ENCODE measurements around the gene LARP1B. TPM values are rescaled to one million over a fixed set of nuclear protein-coding genes. Genes with fewer than 3 reads are reported as not detected.
"Not testable (repeated sequence)": the region's sequence is repeated elsewhere in the genome, so short reads cannot be mapped to it uniquely, and the experiment has no call there.

LARP1B gene
- total RNA-seq, 1 donor from 2014 or later, result 15.4 TPM

DNA sequence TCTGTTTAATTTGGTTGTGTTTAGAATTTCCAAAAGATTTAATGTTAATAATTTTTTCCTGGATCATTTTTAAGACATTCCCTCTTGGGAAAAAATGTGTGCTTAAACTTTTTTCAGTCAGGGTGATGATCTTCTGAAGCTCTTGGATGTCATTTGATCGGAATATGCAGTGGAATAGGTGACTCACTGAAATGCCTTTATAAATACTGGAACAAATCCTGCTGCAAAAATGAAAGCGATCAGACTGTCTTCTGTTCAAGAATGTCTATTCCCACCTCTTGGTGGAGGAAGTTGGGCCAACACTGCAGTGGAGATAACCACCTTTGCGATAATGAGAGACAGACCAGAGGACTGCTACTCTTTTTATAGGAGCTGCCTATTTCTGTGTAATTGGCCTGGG is 46.7 kb downstream of the LARP1B start:
- ATAC-seq (no peak), DNase-seq (ENCODE audit: missing footprints) (no peak)
- intact Hi-C loops (cut with DNase I), result no loop called here

DNA sequence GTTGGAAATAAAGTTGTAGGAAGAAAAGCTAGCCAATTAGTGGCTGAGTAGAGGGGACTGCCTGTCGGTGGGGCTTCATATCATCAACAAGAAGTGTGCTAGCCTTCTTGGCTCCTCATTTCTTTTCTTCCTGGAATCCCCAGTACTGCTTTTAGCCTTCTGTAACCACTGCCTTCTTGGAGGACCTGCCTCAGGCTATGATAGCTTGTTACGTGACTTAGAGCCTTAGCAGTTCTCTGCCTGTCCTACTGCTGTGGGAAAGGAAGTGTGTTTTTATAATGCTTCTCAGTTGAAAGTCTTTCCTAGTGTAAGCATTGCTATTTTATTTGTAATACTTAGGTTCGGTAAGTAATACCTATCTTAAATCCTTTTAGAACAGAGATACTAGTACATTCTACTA is 61.9 kb downstream of the LARP1B start:
- intact Hi-C loops (cut with DNase I), result no loop called here
- DNase-seq (ENCODE audit: missing footprints) (no peak), ATAC-seq (no peak)

DNA sequence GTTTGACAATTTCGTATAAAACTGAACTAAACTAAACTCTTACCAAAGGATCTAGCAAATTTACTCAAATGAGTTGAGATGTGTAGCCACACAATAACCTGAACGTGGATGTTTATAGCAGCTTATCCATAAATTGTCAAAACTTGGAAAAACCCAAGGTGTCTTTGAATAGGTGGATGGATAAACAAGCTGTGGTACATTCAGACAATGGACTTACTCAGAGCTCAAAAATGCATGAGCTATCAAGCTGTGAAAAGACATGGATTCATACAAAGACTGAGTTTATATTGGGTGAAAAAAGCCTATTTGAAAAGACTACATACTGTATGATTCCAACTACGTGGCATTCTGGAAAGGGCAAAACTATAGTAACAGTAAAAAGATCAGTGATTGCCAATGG is 69.5 kb downstream of the LARP1B start:
- DNase-seq (ENCODE audit: missing footprints), result no peak
- no peak for ATAC-seq
- intact Hi-C loops (cut with DNase I), result no loop called here

DNA sequence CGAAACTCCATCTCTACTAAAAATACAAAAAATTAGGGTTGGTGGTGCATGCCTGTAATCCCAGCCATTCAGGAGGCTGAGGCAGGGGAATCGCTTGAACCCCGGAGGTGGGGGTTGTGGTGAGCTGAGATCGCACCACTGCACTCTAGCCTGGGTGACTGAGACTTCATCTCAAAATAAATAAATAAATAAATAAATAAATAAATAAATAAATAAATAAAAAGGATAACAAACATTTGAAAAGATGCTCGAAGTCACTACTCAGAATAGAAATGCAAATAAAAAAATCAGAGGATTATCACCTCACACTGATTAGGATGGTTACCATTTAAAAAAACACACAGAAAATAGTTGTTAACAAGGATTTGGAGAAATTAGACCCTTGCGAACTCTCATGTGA is 73.8 kb downstream of the LARP1B start:
- intact Hi-C loops (cut with DNase I), result no loop called here
- ATAC-seq (no peak), DNase-seq (ENCODE audit: missing footprints) (no peak)

DNA sequence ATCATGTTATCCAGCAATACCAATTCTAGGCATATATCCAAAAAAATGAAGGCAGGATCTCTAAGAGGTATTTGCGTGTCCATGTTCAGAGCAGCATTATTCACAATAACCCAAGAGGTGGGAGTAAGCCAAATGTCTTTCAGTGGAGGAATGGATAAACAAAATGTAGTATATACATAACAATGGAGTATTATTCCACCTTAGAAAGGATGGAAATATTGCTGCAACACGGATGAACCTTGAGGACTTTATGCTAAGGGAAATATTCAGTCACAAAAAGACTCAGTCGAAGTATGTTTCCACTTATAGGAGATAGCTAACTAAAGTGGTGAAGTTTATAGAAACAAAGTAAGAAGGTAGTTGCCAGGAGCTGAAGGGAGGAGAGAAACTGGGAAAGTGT is 74.3 kb downstream of the LARP1B start:
- no peak for DNase-seq (ENCODE audit: missing footprints)
- no peak for ATAC-seq
- intact Hi-C loops (cut with DNase I), result no loop called here

DNA sequence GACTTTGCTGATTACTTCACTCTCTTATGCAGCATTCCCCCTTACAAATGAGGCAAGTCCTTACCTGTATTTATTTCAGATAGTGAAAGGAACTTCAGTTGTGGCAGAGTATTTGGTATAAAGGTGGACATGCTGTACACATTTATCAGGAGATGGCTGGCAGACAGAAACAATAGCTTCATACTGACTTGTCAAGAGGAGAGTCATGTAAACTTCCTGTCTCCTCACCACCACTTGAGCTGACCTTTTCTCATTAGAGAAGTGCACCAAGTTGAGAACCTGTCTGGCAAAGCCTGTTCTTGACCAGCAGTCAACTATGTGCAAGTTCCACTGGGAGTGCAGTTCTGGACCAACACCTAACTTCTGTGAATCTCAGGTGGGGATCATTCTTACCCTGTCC is 80.8 kb downstream of the LARP1B start:
- no peak for ATAC-seq
- DNase-seq (ENCODE audit: missing footprints), result no peak
- intact Hi-C loops (cut with DNase I), result no loop called here

DNA sequence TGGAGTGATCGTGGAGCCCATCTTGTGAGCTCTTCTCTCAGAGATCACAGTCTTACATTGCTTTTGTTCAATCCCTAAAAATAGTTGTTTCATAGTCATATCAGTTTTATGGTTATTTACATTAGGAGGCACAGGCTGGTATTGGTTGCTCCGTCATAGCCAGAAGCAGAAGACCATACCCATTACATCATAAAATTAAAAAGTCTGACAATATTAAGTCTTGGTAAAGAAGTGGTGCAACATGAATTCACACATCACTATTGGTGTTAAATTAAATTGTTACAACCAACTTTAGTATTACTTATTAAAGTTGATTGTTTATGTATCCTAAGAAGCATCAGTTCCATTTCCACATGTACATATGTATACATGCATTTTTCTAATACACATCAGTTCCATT is 84.6 kb downstream of the LARP1B start:
- intact Hi-C loops (cut with DNase I), result no loop called here
- no peak for ATAC-seq
- no peak for DNase-seq (ENCODE audit: missing footprints)

DNA sequence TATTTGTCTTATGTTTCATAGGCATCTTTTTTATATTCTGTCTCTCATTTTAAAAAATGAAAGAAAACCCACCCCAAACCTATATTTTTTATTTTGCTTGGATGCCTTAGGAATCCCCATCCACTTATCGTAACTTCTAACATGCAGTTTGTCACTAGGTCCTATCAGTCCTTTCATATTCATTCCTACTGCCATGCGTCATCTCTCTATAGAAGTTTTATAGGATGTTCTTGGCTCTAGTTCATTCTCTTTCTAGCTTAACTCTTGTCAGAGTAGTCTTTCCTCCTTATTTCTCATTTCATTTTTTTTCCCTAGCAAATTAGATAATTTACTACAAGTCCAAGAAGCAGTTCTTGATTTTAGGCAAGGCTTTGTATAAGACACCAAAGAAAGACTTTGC is 92.7 kb downstream of the LARP1B start:
- ATAC-seq (no peak), DNase-seq (ENCODE audit: missing footprints) (no peak)
- intact Hi-C loops (cut with DNase I), result no loop called here

DNA sequence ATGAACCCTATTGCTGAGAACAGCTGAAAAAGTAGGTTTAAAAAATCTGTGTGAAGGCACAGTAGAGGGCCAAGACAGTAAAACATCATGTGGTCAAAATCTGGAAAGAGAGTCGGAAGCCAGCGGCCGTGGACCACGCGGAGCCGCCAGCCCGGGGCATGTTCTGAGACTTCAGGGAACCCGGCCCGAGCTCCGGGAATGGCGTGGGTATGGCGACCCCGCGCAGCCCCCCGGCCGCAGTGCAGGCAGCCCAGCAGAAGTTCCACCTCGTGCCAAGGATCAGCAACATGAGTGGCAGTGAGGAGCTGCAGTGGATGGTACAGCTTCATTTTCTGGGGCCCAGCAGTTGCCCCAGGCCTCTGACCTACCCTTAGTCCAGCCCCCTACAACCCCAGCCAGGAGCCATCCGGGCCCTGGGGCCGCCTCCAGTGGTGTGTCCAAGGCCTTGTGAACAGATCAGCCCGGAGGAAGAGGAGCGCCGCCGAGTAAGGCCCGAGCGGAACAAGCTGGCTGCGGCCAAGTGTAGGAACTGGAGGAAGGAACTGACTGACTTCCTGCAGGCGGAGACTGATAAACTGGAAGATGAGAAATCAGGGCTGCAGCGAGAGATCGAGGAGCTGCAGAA is 94.2 kb downstream of the LARP1B start:
- DNase-seq (ENCODE audit: missing footprints) (peak; percentile 63), ATAC-seq (peak; percentile 37)
- intact Hi-C loops (cut with DNase I), result no loop called here

DNA sequence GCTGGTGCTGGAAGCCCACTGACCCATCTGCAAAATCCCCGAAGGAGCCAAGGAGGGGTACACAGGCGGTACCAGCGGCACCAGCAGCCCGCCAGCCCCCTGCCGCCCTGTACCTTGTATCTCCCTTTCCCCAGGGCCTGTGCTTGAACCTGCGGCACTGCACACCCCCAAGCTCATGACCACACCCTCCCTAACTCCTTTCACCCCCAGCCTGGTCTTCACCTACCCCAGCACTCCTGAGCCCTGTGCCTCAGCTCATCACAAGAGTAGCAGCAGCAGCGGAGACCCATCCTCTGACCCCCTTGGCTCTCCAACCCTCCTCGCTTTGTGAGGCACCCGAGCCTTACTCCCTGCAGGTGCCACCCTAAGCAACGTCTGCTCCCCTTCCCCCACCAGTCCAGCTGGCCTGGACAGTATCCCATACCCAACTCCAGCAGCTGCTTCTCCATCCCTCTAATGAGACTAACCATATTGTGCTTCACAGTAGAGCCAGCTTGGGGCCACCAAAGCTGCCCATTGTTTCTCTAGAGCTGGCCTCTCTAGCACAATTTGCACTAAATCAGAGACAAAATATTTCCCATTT is 94.9 kb downstream of the LARP1B start:
- ATAC-seq, result no peak
- intact Hi-C loops (cut with DNase I), result no loop called here

DNA sequence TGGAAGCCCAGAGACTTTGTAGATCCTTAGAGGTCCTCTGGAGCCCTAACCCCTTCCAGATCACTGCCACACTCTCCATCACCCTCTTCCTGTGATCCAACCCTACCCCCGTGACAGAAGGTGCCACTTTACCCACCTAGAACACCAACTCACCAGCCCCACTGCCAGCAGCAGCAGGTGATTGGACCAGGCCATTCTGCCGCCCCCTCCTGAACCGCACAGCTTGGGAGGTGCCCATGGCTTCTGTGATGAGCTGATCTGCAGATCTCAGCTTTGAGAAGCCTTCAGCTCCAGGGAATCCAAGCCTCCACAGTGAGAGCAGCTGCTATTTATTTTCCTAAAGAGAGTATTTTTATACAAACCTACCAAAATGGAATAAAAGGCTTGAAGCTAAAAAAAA is 95.4 kb downstream of the LARP1B start:
- intact Hi-C loops (cut with DNase I); ATAC-seq; DNase-seq (ENCODE audit: missing footprints): not testable (repeated sequence)

More for the DNA sequence above, 94.9 kb downstream of the LARP1B start:
- DNase-seq (ENCODE audit: missing footprints), result no peak

DNA sequence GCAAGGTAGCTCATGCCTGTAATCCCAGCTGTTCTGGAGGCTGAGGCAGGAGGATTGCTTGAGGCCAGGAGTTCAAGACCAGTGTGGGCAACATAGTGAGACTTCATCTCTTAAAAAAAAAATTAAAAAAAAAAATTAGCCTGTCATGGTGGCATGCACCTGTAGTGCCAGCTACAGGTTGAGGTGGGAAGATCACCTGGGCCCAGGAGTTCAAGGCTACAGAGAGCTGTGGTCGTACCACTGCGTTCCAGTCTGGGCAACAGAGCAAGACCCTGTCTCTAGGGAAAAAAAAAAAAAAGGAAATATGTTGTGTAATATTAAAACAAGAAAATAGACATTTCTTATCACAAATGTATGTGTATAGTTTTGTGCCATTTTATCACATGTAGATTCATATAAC is 97.8 kb downstream of the LARP1B start:
- DNase-seq (ENCODE audit: missing footprints) (no peak), ATAC-seq (no peak)
- intact Hi-C loops (cut with DNase I), result no loop called here

DNA sequence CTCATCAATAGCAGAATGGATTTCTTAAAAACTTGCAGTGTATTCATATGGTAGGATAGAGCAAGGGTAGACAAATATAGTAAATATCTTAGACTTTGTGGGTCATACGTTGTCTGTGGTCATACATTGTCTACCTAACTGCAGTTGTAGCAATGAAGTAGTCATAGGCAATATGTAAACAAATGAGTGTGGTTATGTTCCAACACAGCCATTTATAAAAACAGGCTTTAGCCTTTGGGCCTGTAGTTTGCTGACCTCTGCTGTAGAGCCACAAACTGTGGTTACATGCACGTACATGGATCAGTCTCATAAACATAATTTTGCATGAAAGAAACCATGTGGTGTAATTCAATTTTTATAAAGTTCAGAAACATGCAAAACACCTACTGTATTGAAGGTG is 98.9 kb downstream of the LARP1B start:
- intact Hi-C loops (cut with DNase I), result no loop called here

DNA sequence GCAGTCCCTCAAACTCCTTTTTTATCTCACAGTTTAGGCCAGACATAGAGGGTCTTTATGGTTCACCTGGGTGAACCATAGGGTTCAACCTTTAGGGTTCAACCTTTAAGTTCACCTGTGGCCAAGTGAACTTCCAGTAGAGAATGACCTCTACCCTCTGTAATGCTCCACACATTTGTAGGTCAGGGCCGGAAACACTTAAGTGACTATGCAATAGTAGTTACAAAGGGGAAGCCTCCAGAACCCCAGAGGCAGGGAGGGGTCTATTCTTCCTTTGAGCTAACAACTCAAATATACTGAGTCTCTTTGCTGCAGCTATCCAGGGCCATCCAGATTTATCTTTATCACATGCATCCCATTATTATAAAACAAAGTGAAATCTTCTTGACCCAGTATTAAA is 100.0 kb downstream of the LARP1B start:
- ATAC-seq, result no peak
- intact Hi-C loops (cut with DNase I), result no loop called here
- DNase-seq (ENCODE audit: missing footprints), result no peak

More for the DNA sequence above, 98.9 kb downstream of the LARP1B start:
- DNase-seq (ENCODE audit: missing footprints) (no peak), ATAC-seq (no peak)

DNA sequence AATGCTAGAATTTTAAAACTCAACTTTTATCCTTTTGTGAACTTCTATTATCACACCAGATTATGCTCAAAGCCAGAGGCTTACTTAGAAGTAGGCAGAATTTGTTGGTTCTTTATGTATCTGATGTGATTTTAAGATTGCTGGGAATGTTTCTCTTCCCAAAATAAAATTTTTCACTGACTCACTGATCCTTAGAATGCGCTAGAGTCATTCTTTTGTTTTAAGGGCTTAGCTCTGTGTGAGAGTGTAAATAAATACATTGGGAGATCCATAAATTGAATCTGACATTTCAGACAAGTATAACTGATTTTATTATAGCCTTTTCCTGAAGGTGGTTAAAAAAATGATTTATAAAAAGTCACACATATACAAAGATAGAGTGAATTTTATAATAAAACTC is 101.3 kb downstream of the LARP1B start:
- DNase-seq (ENCODE audit: missing footprints) (no peak), ATAC-seq (no peak)

DNA sequence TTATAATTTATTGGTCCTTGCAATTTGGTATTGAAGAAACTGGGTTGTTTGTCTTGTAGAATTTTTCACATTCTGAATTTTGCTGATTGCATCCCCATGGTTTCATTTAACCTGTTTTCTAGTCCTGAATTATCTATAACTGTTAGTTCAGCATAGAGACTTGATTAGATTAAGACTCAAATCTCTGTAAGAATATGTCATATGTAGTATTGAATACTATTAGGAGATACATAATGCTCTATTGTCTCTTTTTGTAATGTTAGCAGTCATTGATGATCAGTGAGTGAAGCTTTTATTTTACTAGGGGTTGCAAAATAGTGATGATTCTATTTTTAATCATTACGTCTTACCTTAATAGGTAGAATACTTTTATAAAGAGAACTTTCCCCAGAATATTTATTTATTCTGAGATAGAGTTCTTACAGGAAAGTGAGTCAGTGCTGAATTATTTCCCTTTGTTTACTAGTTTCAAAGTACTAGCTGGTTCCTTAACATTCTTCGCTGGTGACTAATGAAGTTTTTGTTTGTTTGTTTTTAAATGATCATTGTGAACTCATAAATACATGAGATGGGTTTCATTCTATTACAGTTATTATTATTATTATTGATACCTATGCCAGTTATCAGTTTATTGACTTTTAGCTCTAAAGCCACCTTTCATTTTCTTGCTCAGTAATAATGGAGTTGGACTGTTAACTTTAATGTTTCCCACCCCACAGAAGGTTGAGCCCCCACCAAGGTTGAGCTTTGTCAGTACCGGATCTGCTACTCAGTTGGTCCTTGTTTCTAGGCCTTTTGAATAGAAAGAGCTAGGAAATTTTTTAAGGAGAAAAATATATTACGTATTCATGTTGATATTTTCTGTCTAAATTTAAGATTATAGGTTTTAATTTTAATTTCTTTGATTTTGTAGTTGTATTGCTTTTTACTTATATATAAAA is 102.3 kb downstream of the LARP1B start:
- ATAC-seq (no peak), DNase-seq (ENCODE audit: missing footprints) (no peak)
- intact Hi-C loops (cut with DNase I), result no loop called here

More for the DNA sequence above, 101.3 kb downstream of the LARP1B start:
- intact Hi-C loops (cut with DNase I), result no loop called here

DNA sequence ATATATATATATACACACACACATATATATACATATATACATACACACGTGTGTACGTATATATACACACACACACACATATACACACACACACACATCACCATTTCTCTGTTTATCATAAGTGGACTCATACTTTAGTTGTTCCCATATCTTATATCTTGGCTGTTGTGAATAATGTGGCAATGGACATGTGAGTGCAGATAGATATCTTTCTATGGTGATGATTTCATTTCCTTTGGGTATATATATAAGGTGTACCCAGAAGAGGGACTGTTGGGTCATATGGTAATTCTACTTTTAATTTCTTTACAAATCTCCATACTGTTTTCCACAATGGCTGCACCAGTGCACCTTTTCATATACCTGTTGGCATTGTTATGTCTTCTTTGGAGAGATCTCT is 105.9 kb downstream of the LARP1B start:
- intact Hi-C loops (cut with DNase I), result no loop called here
- ATAC-seq, result no peak

DNA sequence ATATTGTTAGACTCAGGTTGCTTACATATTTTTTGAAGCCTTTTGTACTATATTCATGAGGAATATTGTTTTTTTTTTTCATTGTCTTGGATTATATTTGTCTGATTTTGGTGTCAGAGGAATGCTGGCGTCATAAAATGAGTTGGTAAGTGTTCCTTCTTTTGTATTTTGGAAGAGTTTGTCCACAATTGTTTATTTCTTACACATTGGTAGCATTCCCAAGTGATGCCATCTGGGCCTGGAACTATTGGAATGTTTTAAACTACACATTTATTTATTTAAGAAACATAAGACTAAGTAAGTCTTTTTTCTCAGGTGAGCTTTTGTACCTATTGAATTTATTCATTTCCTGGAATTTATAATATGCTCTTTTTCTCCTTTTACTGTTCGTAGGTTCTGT is 107.6 kb downstream of the LARP1B start:
- no peak for DNase-seq (ENCODE audit: missing footprints)
- intact Hi-C loops (cut with DNase I), result no loop called here
- ATAC-seq, result no peak

More for the DNA sequence above, 105.9 kb downstream of the LARP1B start:
- no peak for DNase-seq (ENCODE audit: missing footprints)

DNA sequence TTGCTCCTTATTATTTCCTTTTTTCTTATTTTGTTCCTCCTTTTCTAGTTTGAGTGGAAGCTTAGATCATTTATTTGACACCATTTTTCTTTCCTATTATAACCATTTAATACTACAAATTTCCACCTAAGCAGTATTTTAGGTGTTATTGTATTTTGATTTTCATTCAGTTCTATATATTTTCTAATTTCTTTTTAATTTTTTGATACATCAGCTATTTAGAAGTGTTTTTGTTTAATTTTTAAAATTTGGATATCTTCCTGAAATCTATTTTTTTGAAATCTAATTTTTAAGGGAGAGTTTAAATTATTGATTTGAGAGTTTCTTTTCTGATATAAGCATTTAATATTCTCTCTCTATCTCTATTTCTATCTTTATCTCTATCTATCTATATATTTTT is 108.1 kb downstream of the LARP1B start:
- DNase-seq (ENCODE audit: missing footprints) (no peak), ATAC-seq (no peak)
- intact Hi-C loops (cut with DNase I), result no loop called here

DNA sequence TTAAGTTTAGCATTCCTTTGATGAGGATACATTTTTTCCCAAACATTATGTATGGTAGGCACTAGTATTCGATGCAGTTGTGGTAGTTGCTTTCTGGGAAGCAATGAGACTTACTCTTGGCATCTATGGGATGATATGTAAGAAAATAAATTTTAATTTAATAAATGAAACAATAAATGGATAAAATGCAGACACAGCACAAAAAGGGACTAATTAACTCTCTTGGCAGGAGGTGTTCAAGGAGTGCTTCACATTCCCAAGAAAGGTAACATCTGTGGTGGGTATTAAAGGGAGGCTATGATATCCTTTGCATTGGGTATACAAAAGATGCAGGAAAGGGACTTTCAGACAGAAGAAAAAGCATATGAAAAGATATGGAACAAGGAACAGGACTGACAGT is 115.5 kb downstream of the LARP1B start:
- intact Hi-C loops (cut with DNase I), result no loop called here
- DNase-seq (ENCODE audit: missing footprints) (no peak), ATAC-seq (no peak)
